HFFc6 (cell line): ENCODE measurements around the gene CDK5R2. TPM values are rescaled to one million over a fixed set of nuclear protein-coding genes. Genes with fewer than 3 reads are reported as not detected.

Experiments used
- DNase-seq: peaks from one replicate; pipeline ENCODE4 v3.0.0-alpha.2; 2018
- H3K27ac Mint-ChIP-seq: 2 replicates; pipeline ENCODE4 v1.8.0; 2020; ENCODE audit warnings: mild to moderate bottlenecking, mixed read lengths
- H3K27me3 Mint-ChIP-seq: 2 replicates; pipeline ENCODE4 v1.8.0; 2021; ENCODE audit warnings: mild to moderate bottlenecking, moderate library complexity, mixed read lengths; ENCODE audit not compliant: insufficient read depth
- H3K36me3 Mint-ChIP-seq: 2 replicates; pipeline ENCODE4 v1.8.0; 2021; ENCODE audit warnings: low read depth, mixed read lengths
- H3K4me1 Mint-ChIP-seq: 2 replicates; pipeline ENCODE4 v1.8.0; 2020; ENCODE audit warnings: low read depth, mixed read lengths
- H3K4me3 Mint-ChIP-seq: 2 replicates; pipeline ENCODE4 v1.8.0; 2020; ENCODE audit warnings: mild to moderate bottlenecking, moderate library complexity, mixed read lengths
- H3K9me3 Mint-ChIP-seq: 2 replicates; pipeline ENCODE4 v1.8.0; 2020; ENCODE audit warnings: mild to moderate bottlenecking, mixed read lengths
- CTCF ChIP-seq: fragments of 200-600 bp; sonication (generic); IDR thresholded peaks from 2 replicates; pipeline ENCODE4 v1.5.0; 2021; ENCODE audit warnings: antibody characterized with exemption, mild to moderate bottlenecking
- total RNA-seq, 6 experiments: library from RNA; stranded (reverse); fragmentation: NEBNext Ultra II Directional; extraction: Animal tissue kit (Norgen Biotek cat#: 25700); gene quantifications; 2 replicates in 1 of 6; 3 replicates in 5 of 6; pipeline ENCODE4 v1.2.3, GENCODE V29; 2021

Gene CDK5R2
- total RNA-seq, 6 experiments from 2014 or later = 0.07 to 0.15 (median 0.08) TPM; not detected in 2

GRCh38 chr2:218958276-218958675 lies 1.2 kb upstream of the CDK5R2 start:
- Mint-ChIP-seq H3K4me3 (no peak overlapping the region), H3K27ac (no peak overlapping the region), H3K36me3 (0 out of 2 replicates have a peak, but pooled peaks cover 4% of the 10 kb centered on the region), H3K9me3 (no peaks in the 10 kb centered on the region), H3K4me1 (peaks cover 7% of the 10 kb centered on the region), H3K27me3 (peaks cover 60% of the 10 kb centered on the region)
- DNase-seq = no peak
- TF ChIP-seq CTCF = no peak

- H3K27me3 Mint-ChIP-seq = peaks cover 51% of the 10 kb centered on the region
- no peak for DNase-seq
- H3K4me1 Mint-ChIP-seq = peaks cover 21% of the 10 kb centered on the region
- 0 out of 2 replicates have a peak, but pooled peaks have one; percentile 9 for TF ChIP-seq CTCF
- no peaks in the 10 kb centered on the region for H3K9me3 Mint-ChIP-seq
- no peak overlapping the region for H3K27ac Mint-ChIP-seq
- H3K4me3 Mint-ChIP-seq = no peak overlapping the region; the same call in 1 of the 2 replicates
- H3K36me3 Mint-ChIP-seq = 0 out of 2 replicates have a peak, but pooled peaks cover 4% of the 10 kb centered on the region
Measured at GRCh38 chr2:218959761-218960308, 369 bp downstream of the CDK5R2 start.

GRCh38 chr2:218960309-218961165 lies 1.1 kb downstream of the CDK5R2 start:
- no peak for DNase-seq
- peaks cover 21% of the 10 kb centered on the region for H3K4me1 Mint-ChIP-seq
- peaks cover 46% of the 10 kb centered on the region for H3K27me3 Mint-ChIP-seq
- TF ChIP-seq CTCF = no peak
- no peak overlapping the region for H3K4me3 Mint-ChIP-seq
- H3K9me3 Mint-ChIP-seq = no peaks in the 10 kb centered on the region
- no peak overlapping the region for H3K27ac Mint-ChIP-seq
- H3K36me3 Mint-ChIP-seq = 0 out of 2 replicates have a peak, but pooled peaks cover 4% of the 10 kb centered on the region

GRCh38 chr2:218961229-218961628 lies 1.8 kb downstream of the CDK5R2 start:
- Mint-ChIP-seq H3K27ac (no peak overlapping the region), H3K27me3 (peaks cover 40% of the 10 kb centered on the region), H3K4me1 (peaks cover 21% of the 10 kb centered on the region)

More at GRCh38 chr2:218961229-218961628, 1.8 kb downstream of the CDK5R2 start:
- 0 out of 2 replicates have a peak, but pooled peaks cover 4% of the 10 kb centered on the region for H3K36me3 Mint-ChIP-seq
- no peaks in the 10 kb centered on the region for H3K9me3 Mint-ChIP-seq
- H3K4me3 Mint-ChIP-seq = no peak overlapping the region
- no peak for DNase-seq
- TF ChIP-seq CTCF = no peak
